HG02884 (cell line): Measurements from ENCODE around the gene MYH10.
"Not testable (repeated sequence)": the region's sequence is repeated elsewhere in the genome, so short reads cannot be mapped to it uniquely, and the experiment has no call there.

Source experiments
- ATAC-seq: cut with Tn5 transposase; IDR thresholded peaks from one replicate; pipeline ENCODE4 v1.9.1; 2021; ENCODE audit warnings: mild to moderate bottlenecking, moderate library complexity; ENCODE audit not compliant: unreplicated experiment

Gene MYH10

GRCh38 chr17:8558144-8558543, 72.4 kb downstream of the MYH10 start:
- no peak for ATAC-seq

GRCh38 chr17:8557176-8557806, 73.2 kb downstream of the MYH10 start:
- ATAC-seq: no peak

DNA sequence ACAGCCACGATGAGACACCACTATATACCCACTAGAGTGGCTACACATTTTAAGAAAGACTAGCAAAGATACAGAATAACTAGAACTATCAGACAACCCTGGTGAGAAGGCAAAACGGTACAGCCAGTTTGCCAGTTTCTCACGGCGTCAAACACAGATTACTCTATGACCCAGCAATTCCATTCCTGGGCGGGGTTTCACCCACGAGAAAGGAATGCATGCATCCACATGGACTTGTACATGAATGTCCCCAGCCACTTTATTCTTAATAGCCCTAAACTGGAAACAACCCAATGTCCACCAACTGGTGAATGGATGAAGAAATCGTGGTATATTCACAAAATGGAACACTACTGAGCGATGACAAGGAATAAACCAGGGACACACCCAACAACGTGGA, 74.5 kb downstream of the MYH10 start:
- ATAC-seq: no peak

GRCh38 chr17:8555062-8555461, 75.5 kb downstream of the MYH10 start:
- no peak for ATAC-seq

DNA sequence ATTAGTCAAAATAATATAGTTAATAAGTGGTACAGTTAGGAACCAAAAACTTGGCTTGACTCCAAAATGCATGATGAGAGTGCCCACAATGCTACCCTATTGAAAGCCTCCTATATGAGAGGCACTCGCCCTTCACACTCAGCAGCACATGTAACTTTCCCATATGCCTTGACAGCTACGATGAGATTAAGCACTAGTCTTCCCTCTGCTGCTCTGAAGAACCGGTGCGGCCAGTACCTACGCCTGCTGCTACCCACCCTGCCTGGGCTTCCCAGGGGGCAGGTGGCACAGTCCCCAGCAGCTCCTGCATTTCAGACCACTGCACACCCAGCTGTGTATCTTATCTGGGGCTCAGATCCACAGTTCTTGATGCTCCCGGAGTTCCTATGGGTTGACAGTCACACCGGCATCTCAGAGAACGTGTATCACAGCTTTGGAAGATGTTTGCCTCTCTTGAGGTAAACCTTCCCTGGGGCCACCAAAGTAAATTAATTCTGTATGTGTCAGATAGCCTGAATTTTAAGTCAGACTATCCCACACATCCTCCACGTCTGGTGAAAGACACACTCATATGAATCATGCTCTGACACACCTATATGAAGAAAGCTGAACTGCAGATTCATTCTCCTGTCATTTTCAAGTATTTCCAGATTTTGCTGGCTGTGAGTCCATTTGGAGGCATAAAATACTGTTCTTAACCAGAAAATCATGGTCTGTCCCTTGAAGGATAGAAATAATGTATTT, 77.8 kb downstream of the MYH10 start:
- ATAC-seq: no peak

DNA sequence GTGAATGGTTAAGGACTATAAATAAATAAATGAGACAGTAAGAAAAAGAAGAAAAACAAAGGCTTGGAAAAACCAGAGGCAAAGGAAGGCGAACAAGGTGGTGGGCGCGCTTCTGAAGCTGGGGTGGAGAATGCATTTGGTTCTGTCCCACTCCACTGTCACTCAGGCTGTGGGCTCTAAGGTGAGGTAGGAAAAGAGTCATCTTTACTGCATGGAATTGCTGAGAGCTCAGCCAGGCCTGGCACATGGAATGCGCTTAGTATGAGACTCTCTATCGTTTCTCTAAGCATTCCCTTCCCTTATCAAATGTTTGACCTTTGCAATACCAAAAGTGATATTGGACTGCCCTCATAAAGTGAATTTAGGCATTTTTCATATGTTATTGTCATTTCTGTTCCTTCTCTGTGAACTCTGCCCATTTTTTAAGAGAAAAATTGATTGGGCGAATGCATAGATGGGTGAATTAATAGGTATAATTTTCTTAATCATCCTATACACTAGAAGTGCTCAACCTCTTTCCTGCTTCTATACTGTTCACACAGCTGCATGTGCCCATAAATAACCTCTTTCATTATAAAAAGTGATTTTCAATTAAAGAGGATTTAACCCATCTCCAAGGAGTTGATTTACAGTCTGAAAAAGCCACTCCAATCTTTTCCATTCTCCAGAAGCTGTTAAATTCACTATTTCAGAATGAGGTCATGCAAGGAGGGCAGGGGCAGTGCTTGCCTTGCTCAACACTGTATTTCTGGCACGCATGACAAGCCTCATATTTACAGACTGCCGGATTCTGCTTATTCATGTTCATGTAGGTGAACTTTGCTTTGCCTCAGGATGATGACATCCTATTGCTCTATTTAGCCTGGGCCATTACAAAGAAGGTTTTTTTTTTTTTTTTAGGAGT, 87.7 kb downstream of the MYH10 start:
- no peak for ATAC-seq

DNA sequence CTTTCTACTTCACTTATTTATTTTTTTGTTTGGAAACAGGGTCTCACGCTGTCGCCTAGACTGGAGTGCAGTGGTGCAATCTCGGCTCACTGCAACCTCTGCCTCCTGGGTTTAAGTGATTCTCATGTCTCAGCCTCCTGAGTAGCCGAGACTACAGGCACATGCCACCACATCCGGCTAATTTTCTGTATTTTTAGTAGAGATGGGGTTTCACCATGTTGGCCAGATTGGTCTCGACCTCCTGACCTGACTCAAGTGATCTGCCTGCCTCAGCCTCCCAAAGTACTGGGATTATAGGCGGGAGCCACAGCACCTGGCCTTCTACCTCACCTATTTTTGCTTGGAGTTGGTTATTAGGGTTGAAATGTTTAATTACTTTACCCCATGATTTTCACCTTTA, 90.5 kb downstream of the MYH10 start:
- ATAC-seq: not testable (repeated sequence)

- no peak for ATAC-seq
Measured at GRCh38 chr17:8537734-8538133, 92.8 kb downstream of the MYH10 start.

DNA sequence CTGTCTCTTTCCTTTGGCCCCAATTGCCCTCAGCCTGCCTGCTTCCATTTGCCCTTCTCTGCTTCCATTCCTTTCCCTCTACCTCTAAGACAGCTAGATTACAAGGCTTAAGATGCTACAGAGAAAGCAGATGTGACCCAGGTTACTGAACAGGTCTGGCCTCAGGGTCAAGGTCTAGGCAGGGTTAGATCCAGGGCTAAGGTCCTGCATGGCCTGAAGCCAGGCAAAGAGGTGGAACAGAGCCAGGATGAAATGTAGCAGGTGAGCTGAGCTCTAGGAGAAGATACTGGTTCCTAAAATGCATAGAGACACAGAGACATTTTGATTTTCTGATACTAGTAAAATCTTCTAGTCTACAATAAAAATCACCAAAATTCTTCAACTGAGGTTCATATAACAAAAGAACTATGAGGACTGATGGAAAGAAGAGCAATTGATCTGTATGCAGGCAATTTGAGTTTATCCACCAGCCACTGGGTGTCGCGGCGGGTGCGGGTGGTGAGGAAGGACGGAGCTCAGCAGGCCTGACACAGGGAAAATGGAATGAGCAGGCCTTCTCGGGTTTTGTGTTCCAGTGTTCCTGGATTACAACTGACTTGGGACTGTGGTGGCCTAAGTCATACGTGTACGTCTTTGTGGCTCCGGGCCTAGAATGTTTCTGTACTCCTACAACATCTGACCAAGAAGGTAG, 95.9 kb downstream of the MYH10 start:
- ATAC-seq: no peak

GRCh38 chr17:8532021-8532420, 98.5 kb downstream of the MYH10 start:
- no peak for ATAC-seq

- no peak for ATAC-seq
Measured at GRCh38 chr17:8522577-8522976, 107.9 kb downstream of the MYH10 start.

DNA sequence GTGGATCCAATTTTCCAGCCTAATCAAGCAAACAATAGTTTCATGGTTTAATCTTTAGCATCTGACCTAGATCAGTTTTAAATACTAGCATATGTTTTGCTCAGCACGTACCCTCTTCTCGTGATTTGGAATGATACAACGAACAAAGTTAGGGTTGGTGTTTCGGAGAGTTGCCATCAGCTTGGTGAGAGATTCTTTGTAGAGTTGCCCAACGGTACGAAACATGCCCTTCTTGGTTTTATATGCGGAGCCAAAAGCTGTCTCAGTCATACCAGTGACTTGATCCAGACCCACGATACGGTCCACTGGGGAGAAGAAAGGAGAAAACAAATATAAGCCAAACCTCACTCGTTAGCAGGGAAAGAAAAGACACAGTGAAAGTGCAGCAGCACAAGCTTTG, 109.5 kb downstream of the MYH10 start:
- ATAC-seq: no peak

GRCh38 chr17:8518850-8519249, 111.7 kb downstream of the MYH10 start:
- ATAC-seq: no peak

- no peak for ATAC-seq
Measured at GRCh38 chr17:8518326-8518725, 112.2 kb downstream of the MYH10 start.

GRCh38 chr17:8514801-8515200, 115.7 kb downstream of the MYH10 start:
- no peak for ATAC-seq

- ATAC-seq: no peak
Measured at GRCh38 chr17:8506145-8506544, 124.4 kb downstream of the MYH10 start.

GRCh38 chr17:8504460-8505207, 125.9 kb downstream of the MYH10 start:
- no peak for ATAC-seq

DNA sequence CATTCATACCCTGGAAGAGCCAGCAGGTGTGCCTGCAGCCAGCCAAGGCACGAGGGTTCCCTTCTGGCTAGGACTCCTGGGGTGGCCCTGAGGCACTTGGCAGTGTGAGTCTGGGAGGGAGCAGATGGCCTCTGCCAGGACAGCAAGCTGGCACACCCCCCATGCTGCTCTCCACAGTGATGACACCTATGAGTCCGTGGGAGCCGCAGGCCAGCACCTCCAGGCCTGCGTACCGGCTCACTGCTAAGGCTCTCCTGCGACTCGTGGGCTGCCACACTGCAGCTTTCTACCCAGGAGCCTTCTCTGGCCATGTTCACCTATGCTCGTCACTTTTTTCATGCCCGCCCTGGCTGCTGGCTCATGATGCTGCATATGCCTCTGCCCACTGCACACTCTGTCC, 126.7 kb downstream of the MYH10 start:
- ATAC-seq: no peak

DNA sequence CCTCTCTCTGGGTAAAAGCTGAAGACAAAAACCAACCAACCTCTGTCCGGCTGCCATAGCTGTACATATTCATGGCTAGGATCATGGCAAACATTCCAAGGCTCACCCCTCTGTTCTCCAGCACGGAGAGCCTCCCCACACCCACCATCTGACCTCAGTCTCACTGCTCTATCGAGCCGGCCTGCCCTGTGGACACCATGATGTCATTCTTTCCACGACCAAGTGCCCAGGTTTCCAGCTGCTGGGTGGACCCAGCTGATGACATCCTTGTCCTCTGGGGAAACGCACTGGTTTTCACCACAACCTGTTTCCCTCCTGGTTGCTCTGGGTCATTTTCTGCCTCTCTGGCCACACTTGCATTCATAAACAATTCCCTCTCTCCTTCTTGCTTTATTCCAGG, 127.2 kb downstream of the MYH10 start:
- ATAC-seq: no peak

- no peak for ATAC-seq
Measured at GRCh38 chr17:8502126-8502525, 128.4 kb downstream of the MYH10 start.
